Lower leg skin (tissue), 3 donors: Measurements from ENCODE around the gene ZFYVE21.

Experiments used
- POLR2A ChIP-seq, 2 donors: fragments of 450-650 bp; IDR thresholded peaks; one replicate each; pipeline ENCODE4 v1.6.1; 2016 to 2017; ENCODE audit warnings: antibody characterized with exemption in 2 of 2, mild to moderate bottlenecking in 1 of 2, moderate library complexity in 1 of 2
- TF ChIP-seq, protein P1 (sequence below), 3 donors: fragments of 450-650 bp; IDR thresholded peaks; one replicate each; pipeline ENCODE4 v1.5.1; 2016; ENCODE audit warnings: antibody characterized with exemption in 3 of 3, mild to moderate bottlenecking in 3 of 3, moderate library complexity in 2 of 3

DNA sequence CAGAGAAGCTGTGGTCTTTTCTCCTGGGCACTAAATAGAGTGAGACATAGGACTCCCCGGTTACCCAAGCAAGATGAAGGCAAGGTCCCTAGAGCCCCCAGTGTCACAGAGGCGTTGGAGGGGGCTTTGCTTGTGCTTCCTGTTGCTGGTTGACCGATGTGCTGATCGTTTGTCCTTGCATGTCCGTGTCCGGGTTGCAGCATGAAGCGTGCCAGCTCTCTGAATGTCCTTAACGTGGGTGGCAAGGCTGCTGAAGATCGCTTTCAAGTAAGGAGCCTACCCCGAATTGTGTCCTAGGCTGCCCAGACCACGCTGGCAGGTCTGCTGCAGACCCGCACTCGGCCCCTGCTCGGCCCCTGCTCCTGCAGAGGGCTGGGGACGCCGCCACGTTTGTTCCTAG is 23.5 kb upstream of the ZFYVE21 start:
- TF ChIP-seq, protein P1, sequence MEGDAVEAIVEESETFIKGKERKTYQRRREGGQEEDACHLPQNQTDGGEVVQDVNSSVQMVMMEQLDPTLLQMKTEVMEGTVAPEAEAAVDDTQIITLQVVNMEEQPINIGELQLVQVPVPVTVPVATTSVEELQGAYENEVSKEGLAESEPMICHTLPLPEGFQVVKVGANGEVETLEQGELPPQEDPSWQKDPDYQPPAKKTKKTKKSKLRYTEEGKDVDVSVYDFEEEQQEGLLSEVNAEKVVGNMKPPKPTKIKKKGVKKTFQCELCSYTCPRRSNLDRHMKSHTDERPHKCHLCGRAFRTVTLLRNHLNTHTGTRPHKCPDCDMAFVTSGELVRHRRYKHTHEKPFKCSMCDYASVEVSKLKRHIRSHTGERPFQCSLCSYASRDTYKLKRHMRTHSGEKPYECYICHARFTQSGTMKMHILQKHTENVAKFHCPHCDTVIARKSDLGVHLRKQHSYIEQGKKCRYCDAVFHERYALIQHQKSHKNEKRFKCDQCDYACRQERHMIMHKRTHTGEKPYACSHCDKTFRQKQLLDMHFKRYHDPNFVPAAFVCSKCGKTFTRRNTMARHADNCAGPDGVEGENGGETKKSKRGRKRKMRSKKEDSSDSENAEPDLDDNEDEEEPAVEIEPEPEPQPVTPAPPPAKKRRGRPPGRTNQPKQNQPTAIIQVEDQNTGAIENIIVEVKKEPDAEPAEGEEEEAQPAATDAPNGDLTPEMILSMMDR (IDR thresholded peaks at IDR 0.05), result no peak
- no peak for TF ChIP-seq POLR2A (IDR thresholded peaks at IDR 0.05)
